Astrocyte of the hippocampus (primary cell): Measurements from ENCODE around the gene SIX5.

Experiments
- DNase-seq: peaks from one replicate; pipeline ENCODE4 v3.0.0; 2011; ENCODE audit warnings: low read depth, low spot score

Gene SIX5

GRCh38 chr19:45773384-45773783, 4.3 kb upstream of the SIX5 start:
- no peak for DNase-seq

GRCh38 chr19:45772912-45773311, 3.9 kb upstream of the SIX5 start:
- DNase-seq = no peak

GRCh38 chr19:45772130-45772840, 3.2 kb upstream of the SIX5 start:
- no peak for DNase-seq

GRCh38 chr19:45771311-45771933, 2.4 kb upstream of the SIX5 start:
- DNase-seq = no peak

DNA sequence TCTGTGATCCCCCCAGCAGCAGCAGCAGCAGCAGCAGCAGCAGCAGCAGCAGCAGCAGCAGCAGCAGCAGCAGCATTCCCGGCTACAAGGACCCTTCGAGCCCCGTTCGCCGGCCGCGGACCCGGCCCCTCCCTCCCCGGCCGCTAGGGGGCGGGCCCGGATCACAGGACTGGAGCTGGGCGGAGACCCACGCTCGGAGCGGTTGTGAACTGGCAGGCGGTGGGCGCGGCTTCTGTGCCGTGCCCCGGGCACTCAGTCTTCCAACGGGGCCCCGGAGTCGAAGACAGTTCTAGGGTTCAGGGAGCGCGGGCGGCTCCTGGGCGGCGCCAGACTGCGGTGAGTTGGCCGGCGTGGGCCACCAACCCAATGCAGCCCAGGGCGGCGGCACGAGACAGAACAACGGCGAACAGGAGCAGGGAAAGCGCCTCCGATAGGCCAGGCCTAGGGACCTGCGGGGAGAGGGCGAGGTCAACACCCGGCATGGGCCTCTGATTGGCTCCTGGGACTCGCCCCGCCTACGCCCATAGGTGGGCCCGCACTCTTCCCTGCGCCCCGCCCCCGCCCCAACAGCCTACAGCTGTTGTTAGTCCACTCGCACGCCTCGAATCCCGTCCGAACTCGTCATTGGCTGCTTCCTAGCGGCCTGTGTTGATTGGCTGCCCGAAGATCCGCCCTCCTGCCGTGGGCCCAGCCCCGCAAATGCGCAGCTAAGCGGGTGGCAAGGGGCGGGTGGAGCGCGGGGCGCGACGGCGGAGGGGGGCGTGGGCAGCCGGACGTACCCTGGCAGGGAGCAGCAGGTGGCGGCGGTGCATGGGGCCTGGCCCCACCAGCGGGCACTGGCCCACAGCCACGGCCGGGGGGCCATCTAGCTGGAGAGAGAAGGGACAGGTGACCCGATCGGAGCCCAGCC, 1.4 kb upstream of the SIX5 start:
- peak; percentile 99 for DNase-seq

DNA sequence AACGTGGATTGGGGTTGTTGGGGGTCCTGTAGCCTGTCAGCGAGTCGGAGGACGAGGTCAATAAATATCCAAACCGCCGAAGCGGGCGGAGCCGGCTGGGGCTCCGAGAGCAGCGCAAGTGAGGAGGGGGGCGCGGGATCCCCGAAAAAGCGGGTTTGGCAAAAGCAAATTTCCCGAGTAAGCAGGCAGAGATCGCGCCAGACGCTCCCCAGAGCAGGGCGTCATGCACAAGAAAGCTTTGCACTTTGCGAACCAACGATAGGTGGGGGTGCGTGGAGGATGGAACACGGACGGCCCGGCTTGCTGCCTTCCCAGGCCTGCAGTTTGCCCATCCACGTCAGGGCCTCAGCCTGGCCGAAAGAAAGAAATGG, 754 bp upstream of the SIX5 start:
- DNase-seq = no peak

GRCh38 chr19:45768655-45768983, 433 bp downstream of the SIX5 start:
- DNase-seq = peak; percentile 72

DNA sequence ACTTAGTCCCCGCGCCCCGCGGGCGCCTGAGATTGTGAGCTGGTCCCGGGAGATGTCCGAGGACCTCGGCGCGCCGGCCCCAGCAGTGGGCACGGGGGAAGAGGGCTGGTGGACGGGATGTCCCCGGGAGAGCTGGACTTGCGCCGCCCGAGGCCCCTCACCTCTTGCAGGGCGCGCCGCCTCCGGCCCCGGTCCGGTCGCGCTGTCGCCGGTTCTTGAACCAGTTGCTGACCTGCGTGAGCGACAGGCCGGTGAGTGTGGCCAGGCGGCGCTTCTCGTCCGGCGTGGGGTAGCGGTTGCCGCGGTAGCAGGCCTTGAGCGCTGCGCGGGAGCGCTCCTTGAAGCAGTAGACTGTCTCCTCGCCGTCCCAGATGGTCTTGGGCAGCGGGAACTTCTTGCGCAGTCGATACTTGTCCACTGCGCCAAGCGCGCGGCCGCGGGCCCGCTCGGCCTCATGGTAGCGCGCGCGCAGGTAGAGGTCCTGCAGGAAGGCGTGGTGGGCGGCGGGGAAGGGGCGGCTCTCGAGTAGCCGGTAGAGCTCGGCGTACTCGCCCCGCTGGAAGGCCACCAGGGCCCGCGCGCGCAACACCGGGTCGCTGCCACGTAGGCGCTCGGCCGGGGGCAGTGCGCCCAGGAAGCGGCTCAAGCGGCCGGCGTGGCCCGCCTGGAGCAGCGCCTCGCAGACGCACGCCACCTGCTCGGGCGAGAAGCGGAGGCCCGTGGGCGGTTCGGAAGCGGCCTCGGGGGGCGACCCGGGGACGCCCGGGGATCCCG, 984 bp downstream of the SIX5 start:
- DNase-seq = peak; percentile 85

DNA sequence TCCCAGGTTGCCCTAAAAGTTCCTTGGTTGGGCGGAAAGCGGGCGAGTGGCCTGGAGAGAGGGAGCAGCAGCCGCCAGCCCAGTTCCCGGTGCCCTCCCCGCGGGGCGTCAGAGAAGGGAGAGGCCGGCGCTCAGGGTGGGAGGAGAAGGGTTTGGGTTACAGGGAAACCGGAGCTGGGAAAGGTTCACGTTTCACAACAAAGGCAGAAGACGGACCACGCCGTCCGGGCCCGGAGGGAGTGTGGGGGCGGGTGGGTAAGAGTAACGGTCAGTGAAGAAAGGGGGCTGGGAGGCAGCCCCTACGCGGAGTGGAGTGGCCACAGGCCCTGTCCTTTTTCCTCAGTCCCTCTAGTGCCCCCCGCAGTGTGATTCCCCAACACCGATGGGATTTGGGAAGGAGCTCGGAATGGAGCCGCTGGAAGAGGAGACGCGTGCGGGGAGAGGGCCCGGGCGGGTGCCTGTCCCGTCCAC, 1.6 kb downstream of the SIX5 start:
- DNase-seq = peak; percentile 89

DNA sequence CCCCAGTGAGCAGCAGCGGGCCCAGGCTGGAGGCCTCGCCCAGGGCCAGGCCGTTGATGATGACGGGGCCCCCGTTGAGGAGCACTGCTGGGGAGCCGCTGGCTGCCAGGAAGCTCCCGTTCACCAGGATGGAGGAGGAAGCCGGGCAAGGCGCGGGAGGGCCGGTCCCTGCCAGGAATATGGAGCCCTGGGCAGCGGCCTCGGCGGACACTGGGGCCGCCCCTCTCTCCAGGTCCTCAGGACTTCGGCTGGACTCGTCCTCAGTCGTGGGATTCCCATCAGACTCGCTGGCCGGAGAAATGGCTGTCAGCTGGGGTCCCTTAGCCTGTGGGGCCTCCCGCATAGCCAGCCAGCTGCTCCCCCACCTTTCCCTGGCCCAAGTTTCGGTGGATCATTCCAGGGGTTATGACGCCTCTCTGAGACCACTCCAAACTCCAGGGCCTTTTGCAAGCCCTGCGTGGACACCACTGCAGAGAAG, 2.1 kb downstream of the SIX5 start:
- DNase-seq = no peak

DNA sequence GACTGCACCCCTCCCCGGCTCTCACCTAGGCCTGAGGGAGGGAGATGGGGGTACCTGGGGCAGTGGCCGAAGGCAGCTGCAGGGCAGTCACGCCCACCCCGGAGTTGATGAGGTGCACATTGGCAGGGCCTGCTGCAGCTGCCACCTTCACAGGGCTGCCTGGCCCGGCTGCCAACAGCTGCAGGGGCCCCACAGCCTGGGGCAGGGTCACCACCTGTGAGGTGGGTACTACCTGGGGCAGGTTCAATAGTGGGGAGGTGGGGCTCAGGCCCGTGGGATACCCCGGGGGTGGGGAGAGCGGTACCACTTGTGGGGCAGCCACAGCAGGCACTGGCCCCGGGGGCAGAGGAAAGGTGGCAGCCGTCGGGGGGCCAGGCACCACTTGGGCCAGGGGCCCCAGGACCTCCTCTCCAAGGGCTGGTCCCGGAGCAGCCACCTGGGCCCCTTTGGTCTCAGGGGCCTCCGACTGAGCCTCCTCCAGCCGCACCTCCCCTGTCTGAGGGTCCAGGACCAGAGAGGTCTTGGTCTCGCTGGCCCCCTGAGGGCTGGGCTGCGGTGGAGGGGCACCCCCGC, 2.7 kb downstream of the SIX5 start:
- DNase-seq = no peak

DNA sequence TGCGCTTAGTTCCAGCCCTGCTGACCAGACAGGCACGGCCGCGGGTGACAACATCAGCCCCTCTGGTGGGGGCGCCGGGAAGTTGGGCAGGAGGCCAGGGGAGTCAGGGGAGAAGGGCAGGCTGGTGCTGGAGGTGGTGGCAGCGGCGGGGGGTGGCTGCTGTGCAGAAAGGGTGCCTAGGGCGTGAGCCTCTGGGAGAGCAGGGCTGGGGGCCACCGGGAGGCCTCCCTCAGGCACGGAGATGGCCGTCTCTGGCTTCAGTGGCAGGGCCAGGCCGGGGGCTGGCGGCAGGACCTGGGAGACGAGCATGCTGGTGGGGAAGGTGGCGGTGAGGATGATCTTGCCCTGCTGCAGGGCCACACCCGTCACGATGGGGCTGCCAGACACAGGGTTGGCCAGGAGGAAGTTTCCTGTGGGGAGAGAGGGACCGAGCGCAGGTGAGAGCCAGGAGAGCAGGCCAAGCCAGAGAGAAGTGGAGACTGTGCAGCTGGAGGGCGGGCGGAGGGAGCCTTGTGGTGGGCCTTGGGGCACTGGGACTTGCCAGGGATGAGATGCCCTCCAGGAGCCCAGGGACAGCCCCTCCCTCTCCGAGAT, 3.3 kb downstream of the SIX5 start:
- DNase-seq = no peak

DNA sequence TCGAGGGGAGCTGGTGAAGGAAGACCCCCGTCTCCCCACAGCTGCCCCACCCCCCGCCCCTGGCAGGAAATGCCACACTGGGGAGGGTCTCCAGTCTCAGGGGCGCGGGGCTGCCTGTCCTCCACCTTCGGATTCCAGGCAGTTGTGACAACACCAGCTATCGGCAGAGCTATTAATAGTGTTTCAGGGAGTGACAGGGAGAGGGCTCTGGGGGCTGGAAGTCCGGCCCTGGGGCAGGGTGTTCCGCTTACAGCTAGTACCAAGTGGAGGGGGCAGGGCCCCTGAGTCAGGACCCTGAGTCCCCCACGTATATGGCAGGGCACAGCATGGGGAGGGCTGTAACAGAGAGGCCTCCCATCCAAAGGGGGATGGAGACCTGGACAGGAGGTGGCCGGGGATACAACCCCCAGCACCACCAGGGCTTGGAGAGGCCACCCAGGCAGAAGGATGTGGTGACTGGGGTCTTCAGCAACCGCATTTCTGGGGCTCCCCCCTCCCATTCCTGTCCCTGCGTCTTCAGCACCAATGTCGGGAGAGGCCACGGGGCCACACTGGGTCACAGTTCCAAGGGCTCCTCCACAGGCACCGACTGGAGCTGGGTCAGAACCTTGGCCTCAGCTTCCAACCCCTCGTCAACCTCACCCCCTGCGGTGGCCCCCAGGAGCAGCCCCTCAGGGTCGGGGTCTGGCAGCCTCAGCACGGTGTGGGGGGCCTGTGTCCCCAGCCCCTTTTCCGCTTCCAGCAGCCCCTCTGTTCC, 3.9 kb downstream of the SIX5 start:
- no peak for DNase-seq

GRCh38 chr19:45764475-45764874, 4.6 kb downstream of the SIX5 start:
- DNase-seq = no peak

DNA sequence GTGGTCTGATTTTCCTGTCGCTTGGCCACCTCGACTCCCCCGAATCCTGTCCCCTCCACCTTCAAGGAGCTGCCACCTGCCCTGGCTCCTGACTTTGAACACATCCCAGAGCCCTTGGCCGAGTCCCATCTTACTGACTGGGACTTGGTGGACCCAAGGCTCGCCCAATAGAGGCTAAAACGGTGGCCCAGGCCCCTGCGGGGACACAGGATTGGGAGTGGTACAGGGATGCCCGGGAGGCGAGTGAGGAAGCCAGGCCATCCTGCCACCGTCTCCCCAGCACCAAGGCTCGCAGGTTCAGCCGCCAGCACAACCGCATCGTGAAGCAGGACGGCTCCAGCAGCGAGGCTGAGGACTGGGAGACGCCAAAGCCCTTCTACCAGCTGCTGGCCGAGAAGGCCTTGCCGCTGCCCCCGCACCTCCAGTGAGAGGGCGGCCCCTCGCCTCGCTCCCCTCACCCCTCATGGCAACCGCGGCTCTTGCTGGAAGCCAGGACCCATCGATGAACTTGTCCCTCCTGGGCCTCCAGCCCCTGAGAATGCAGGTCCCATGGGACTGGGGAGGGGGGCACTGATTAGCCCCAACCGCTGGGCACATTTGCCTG, 5.3 kb downstream of the SIX5 start:
- no peak for DNase-seq

GRCh38 chr19:45762870-45763631, 6.0 kb downstream of the SIX5 start:
- DNase-seq = no peak

- no peak for DNase-seq
These were observed 7.3 kb downstream of the SIX5 start for GRCh38 chr19:45761714-45762113.

- DNase-seq = no peak
These were observed 10.1 kb downstream of the SIX5 start for GRCh38 chr19:45758921-45759320.

GRCh38 chr19:45757695-45758094, 11.4 kb downstream of the SIX5 start:
- DNase-seq = no peak
